Brain microvascular endothelial cell (primary cell): ENCODE results near the gene PIAS4.

Source experiments
- DNase-seq: peaks from one replicate; pipeline ENCODE4 v3.0.0-alpha.2; 2020
- H3K27ac ChIP-seq: fragments of 250-450 bp; sonication (Bioruptor Pico); 2 replicates; pipeline ENCODE4 v1.5.1; 2020; ENCODE audit warnings: mild to moderate bottlenecking, moderate library complexity
- H3K27me3 ChIP-seq: fragments of 250-450 bp; sonication (Bioruptor Pico); replicated peaks from 2 replicates; pipeline ENCODE4 v1.5.1; 2020; ENCODE audit warnings: mild to moderate bottlenecking
- H3K36me3 ChIP-seq: fragments of 250-450 bp; sonication (Bioruptor Pico); replicated peaks from 2 replicates; pipeline ENCODE4 v1.5.1; 2020; ENCODE audit warnings: mild to moderate bottlenecking
- H3K4me3 ChIP-seq: 2 replicates; pipeline ENCODE4 v1.5.1; 2011; ENCODE audit warnings: low read depth, mild to moderate bottlenecking, control low read depth, low read length, moderate library complexity
- in situ Hi-C: cut with HindIII; loops from 2 replicates; pipeline ENCODE4 v1.10.0; 2017; ENCODE audit warnings: low sequenced_read_pairs, low pct_ligation_motif_present
- TF ChIP-seq, protein P1 (sequence below): IDR thresholded peaks from 2 replicates; pipeline ENCODE4 v1.5.1; 2011; ENCODE audit warnings: low read depth, mild to moderate bottlenecking, moderate library complexity, low read length, control low read depth, inconsistent platforms; ENCODE audit errors: missing control alignments

The PIAS4 gene

DNA sequence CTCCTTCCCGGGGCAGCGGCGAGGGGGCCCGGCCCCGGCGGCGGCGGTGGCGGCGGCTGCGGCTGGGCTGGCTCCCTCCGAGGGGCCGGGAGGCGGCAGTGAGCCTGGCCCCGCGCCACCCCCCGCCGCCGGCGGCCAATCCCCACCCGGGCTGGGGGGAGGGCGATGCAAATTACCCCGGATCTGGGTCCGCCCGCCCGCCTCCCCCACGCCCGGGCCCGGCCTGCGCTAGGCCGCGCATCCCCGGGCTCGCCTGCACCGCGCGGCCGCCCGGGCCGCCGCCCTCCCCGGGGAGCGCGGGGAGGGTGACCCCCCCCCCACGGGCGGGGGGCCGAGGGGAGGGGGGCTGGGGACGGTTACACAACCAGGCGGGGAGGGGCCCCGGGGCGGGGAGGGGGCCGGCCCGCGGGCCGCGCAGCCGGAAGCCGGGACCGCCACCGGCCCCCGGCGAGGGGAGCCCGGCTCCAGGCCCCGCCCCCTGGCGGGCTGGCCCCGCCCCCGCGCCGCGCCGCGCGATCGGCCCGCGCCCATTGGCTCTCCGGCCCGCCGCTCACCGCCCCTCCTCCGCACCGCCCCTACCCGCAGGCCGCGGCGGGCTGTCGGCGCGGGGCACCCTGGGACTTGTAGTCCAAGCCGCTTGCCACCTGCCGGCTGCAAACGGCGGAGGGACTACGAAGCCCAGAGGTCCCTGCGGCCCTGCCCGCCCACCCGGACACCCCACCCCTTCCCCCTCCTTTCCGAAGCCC is 58.1 kb downstream of the PIAS4 start:
- no peaks in the 10 kb centered on the region for H3K27me3 ChIP-seq
- peaks cover 20% of the 10 kb centered on the region for H3K36me3 ChIP-seq
- H3K4me3 ChIP-seq = peak overlapping the region; percentile 71
- TF ChIP-seq, protein P1, sequence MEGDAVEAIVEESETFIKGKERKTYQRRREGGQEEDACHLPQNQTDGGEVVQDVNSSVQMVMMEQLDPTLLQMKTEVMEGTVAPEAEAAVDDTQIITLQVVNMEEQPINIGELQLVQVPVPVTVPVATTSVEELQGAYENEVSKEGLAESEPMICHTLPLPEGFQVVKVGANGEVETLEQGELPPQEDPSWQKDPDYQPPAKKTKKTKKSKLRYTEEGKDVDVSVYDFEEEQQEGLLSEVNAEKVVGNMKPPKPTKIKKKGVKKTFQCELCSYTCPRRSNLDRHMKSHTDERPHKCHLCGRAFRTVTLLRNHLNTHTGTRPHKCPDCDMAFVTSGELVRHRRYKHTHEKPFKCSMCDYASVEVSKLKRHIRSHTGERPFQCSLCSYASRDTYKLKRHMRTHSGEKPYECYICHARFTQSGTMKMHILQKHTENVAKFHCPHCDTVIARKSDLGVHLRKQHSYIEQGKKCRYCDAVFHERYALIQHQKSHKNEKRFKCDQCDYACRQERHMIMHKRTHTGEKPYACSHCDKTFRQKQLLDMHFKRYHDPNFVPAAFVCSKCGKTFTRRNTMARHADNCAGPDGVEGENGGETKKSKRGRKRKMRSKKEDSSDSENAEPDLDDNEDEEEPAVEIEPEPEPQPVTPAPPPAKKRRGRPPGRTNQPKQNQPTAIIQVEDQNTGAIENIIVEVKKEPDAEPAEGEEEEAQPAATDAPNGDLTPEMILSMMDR = no peak
- in situ Hi-C loops = no loop called here
- peak; percentile 91 for DNase-seq
- peak overlapping the region; percentile 56 for H3K27ac ChIP-seq

DNA sequence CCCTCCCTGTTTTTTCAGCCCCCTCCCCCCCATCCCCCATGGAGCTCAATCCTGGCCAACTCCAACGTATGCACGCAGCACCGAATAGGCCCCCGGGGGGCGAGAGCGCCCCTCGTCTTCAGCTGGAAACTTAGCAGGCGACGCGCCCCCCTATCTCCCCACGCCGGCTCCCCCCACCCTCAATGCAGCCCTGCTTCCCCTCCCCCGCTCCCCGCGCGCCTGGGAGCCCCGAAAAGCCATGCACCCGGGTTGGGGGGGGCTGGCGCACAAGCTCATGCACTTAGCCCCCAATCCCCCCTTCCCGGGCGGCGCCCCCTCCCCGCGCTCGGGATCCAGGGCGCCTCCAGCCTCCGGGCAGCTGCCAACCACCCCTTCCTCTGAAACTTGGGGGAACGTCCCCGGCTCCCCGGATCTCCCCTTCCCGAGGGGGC is 58.7 kb downstream of the PIAS4 start:
- TF ChIP-seq, protein P1 = no peak
- peak overlapping the region; percentile 2 for H3K27ac ChIP-seq
- in situ Hi-C loops = no loop called here
- DNase-seq = no peak
- H3K4me3 ChIP-seq = peak overlapping the region; percentile 71
- peaks cover 20% of the 10 kb centered on the region for H3K36me3 ChIP-seq
- no peaks in the 10 kb centered on the region for H3K27me3 ChIP-seq

DNA sequence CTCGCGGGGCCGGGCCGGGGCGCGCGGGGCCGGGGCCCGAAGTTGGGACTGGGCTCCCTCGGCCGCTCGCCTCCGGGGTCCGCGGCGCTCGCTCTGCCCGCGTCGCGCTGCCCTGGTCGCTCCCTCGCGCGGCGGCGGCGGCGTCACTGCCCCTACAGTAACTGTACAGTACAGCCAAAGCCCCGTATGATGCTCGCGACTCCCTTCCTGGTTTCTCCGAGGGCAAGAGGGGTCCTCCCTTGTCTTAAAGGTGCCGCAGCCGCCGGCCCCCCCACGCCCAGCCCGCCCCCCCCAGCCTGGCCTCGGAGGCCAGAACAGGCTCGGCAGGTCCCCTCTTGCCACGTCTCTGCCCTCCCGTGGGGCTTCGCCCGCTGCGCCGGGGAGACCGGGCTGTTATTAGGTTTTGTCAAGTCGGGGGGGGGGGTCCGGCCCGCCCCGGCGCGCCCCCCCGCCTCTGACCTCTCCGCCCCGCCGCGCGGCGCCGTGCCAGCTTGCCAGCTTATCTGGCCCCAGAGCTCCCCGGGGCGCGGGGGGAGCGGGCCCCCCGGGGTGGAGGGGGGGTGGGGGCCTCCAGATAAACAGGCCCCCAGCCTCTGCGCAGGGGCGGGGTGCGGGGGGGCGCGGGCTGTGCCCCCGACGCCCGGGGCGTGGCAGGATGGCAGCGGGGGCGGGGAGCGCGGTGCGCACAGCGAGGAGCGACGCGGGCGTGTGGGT is 59.3 kb downstream of the PIAS4 start, which contains the start of gene ZBTB7A:
Gene ZBTB7A (minus strand): TSS at position 218 of the 714 bp plus-strand sequence. CDS start 11,667 bp downstream, outside the sequence.
- Histone ChIP-seq H3K4me3 (peak within 1 kb of the TSS; percentile 71), H3K27ac (peak within 1 kb of the TSS; percentile 2), H3K27me3 (no peaks in the 10 kb centered on the region), H3K36me3 (peaks cover 17% of the 10 kb centered on the region)
- in situ Hi-C loops = no loop called here
- TF ChIP-seq, protein P1 = no peak
- peak; percentile 47 for DNase-seq

DNA sequence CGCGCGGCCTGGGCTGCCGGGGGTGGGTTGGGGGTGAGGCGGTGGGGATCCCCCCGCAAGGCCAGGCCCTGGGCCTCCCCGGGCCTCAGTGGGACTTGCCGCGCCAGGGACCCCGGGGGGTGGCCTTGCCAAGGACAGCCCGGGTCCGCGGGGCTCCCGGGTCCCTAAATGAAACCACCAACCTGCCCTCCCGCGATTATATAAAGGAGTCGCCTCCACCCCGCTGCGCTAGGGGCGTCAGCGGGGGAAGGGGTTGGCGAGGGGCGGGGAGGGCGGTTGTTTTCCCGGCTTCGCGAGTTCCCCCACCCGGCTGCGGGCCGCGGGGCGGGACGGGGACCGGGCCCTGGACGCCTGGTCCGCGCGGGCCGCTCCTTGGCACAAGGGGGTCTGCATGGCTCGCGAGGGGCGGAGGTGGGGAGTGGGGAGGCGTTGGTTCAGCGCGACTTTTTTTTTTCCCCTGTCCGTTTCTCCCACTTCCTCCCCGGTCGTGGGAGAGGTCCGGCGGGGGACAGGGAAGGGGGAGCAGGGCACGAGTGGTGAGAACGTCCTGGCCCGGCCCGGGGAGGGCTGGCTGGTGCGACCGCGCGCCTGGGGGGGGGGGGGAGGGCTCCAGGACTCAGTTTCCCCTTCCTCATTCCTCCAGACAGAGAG is 60.0 kb downstream of the PIAS4 start:
- in situ Hi-C loops = no loop called here
- H3K36me3 ChIP-seq = peaks cover 11% of the 10 kb centered on the region
- no peak for DNase-seq
- no peaks in the 10 kb centered on the region for H3K27me3 ChIP-seq
- TF ChIP-seq, protein P1 = no peak
- H3K4me3 ChIP-seq = peak overlapping the region; percentile 71
- H3K27ac ChIP-seq = no peak overlapping the region

DNA sequence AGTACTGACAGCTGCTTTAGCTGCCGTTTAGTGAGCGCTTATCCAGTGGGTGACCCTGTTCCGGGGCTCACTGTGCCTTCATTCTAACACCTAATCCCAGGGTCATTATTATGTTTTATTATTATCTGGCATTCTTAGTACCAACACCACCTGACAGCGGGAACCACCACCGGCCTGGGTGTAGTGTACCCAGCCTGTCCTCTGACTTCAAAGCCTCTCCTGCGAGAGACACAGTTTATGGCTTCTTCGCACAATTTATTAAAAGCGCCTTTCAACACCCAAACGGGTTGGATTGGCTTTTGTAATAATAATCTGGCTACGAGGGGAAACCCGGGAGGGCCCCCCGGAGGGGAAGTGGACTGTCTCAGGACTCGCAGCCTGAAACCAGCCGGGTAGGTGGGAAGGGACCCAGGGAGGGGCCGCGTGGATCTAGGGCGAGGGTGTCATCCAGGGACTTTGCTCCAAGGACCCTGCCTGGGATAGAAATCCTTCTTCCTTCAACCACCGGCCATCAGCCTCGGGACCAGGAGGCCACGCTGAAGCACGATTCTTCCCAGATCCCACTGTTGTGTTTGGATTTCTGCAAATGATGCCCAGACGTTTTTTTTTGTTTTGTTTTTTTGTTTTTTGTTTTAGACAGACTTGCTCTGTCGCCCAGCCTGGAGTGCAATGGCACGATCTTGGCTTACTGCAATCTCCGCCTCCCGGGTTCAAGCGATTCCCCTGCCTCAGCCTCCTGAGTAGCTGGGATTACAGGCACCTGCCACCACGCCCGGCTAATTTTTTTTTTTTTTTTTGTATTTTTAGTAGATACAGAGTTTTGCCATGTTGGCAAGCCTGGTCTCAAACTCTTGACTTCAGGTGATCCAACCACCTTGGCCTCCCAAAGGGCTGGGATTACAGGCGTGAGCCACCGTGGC is 60.8 kb downstream of the PIAS4 start:
- no peaks in the 10 kb centered on the region for H3K27me3 ChIP-seq
- peaks cover 5% of the 10 kb centered on the region for H3K36me3 ChIP-seq
- TF ChIP-seq, protein P1 = no peak
- no peak overlapping the region for H3K27ac ChIP-seq
- in situ Hi-C loops = no loop called here
- no peak for DNase-seq
- peak overlapping the region; percentile 71 for H3K4me3 ChIP-seq
